ENCODE measurements around the gene TRERF1. TPM values are rescaled to one million over a fixed set of nuclear protein-coding genes. Genes with fewer than 3 reads are reported as not detected.

The TRERF1 gene
- total RNA-seq, 4 donors from 2014 or later = 14.7 to 22.0 (median 19.0) TPM

DNA sequence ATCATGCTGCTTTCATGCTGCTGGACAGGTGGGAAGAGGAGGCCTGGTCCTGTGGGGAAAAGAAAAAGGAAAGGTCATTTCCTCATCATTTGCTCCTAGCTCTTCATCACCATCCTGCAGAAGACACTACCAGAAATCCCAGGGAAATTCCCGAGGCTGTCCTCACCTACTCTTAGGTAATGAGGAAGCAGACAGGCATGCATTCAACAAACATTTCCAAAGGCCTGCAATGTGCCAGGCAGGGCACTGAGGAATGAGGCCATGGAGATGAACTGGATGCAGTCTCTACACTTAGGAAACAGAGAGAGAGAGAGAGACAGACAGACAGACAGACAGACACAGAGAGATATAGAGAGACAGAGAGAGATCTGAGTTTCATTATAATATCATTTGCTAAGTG lies 151.0 kb downstream of the TRERF1 start:
- 45% methylated on average over 1 of the region's 1 CpG for WGBS
- Histone ChIP-seq H3K4me3 (no peak overlapping the region), H3K27ac (no peak overlapping the region), H3K9me3 (no peaks in the 10 kb centered on the region), H3K27me3 (no peaks in the 10 kb centered on the region), H3K36me3 (no peaks in the 10 kb centered on the region), H3K4me1 (peaks cover 15% of the 10 kb centered on the region)
- no peak for DNase-seq (ENCODE audit: low spot score in 2 of 2)
- TF ChIP-seq POLR2AphosphoS5 (IDR thresholded peaks at IDR 0.05) = no peak
- TF ChIP-seq EP300 (IDR thresholded peaks at IDR 0.05) = no peak
- TF ChIP-seq, protein P1, sequence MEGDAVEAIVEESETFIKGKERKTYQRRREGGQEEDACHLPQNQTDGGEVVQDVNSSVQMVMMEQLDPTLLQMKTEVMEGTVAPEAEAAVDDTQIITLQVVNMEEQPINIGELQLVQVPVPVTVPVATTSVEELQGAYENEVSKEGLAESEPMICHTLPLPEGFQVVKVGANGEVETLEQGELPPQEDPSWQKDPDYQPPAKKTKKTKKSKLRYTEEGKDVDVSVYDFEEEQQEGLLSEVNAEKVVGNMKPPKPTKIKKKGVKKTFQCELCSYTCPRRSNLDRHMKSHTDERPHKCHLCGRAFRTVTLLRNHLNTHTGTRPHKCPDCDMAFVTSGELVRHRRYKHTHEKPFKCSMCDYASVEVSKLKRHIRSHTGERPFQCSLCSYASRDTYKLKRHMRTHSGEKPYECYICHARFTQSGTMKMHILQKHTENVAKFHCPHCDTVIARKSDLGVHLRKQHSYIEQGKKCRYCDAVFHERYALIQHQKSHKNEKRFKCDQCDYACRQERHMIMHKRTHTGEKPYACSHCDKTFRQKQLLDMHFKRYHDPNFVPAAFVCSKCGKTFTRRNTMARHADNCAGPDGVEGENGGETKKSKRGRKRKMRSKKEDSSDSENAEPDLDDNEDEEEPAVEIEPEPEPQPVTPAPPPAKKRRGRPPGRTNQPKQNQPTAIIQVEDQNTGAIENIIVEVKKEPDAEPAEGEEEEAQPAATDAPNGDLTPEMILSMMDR (IDR thresholded peaks at IDR 0.05) = no peak
- TF ChIP-seq POLR2A (IDR thresholded peaks at IDR 0.05) = no peak

DNA sequence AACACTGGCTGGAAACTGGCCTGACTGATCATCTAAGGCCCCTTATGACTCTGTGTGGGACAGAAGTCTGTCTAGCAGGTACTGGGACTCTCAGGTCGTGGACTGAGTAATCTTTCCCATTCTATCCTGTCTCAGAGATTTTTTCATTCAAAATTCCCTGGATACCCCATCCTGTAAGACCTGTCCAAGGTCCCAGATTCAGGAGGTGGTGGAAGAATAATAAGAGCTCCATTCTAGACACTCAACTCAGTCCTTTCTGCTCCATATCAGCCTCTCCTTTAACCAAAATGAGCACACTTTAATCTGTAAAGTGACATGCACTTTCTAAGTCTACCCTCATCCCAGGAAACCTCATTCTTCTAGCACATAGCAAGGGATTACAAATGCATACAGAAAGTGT lies 151.5 kb downstream of the TRERF1 start:
- no peaks in the 10 kb centered on the region for H3K27me3 ChIP-seq
- H3K36me3 ChIP-seq = no peaks in the 10 kb centered on the region
- peaks cover 15% of the 10 kb centered on the region for H3K4me1 ChIP-seq
- TF ChIP-seq EP300 (IDR thresholded peaks at IDR 0.05) (no peak), POLR2AphosphoS5 (IDR thresholded peaks at IDR 0.05) (no peak)
- TF ChIP-seq, protein P1 (IDR thresholded peaks at IDR 0.05) = no peak
- no peak for DNase-seq (ENCODE audit: low spot score in 2 of 2)
- H3K4me3 ChIP-seq = no peak overlapping the region
- 73% methylated on average over 1 of the region's 1 CpG for WGBS
- H3K9me3 ChIP-seq = no peaks in the 10 kb centered on the region
- no peak overlapping the region for H3K27ac ChIP-seq

DNA sequence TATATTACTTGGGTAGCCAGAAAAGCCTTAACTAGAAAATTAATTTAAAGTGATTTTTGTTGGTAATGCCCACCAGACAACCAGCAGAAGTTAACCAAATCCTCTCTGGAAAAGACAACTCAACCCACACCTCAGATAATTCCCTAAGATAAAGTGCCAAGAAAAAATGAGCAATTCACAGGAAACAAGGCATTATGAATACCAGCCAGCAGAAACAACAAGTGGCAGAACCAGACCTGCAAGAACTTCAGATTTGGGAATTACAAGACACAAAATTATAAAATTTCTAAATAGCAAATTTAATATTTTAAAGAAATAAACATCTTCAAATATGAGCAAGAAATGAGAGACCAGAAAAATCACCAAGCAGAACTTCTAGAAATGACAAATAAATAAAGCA lies 154.1 kb downstream of the TRERF1 start:
- H3K36me3 ChIP-seq = no peaks in the 10 kb centered on the region
- H3K27ac ChIP-seq = no peak overlapping the region
- TF ChIP-seq EP300 (IDR thresholded peaks at IDR 0.05) (no peak), POLR2A (IDR thresholded peaks at IDR 0.05) (no peak), POLR2AphosphoS5 (IDR thresholded peaks at IDR 0.05) (no peak)
- TF ChIP-seq, protein P1 (IDR thresholded peaks at IDR 0.05) = no peak

DNA sequence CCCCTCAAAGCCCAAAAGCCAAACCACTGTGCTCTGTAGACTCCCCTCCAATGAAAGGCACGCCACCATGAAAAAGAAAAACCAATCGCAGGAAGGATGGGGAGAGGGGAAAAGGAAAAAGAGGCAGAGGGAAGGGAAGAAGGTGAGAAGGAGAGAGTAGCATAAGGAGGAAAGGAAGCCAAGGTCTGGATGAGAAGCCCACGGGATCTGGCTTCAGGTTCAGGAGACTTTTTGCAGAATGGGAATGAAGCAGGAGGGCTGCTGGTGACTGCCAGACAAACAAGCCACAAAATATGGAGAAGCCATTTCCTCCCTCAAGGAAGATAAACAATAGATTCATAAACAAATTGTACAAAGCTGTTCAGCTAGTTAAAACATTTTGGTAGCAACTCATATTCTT lies 155.1 kb downstream of the TRERF1 start:
- DNase-seq (ENCODE audit: low spot score in 2 of 2) = no peak
- H3K4me3 ChIP-seq = no peak overlapping the region
- TF ChIP-seq POLR2AphosphoS5 (IDR thresholded peaks at IDR 0.05) (no peak), POLR2A (IDR thresholded peaks at IDR 0.05) (no peak), EP300 (IDR thresholded peaks at IDR 0.05) (no peak)
- TF ChIP-seq, protein P1 (IDR thresholded peaks at IDR 0.05) = no peak
- WGBS = 88% methylated on average over 3 of the region's 3 CpGs
- H3K36me3 ChIP-seq = no peaks in the 10 kb centered on the region
- H3K4me1 ChIP-seq = peaks cover 7% of the 10 kb centered on the region
- H3K9me3 ChIP-seq = no peaks in the 10 kb centered on the region
- no peak overlapping the region for H3K27ac ChIP-seq
- H3K27me3 ChIP-seq = no peaks in the 10 kb centered on the region

More for the DNA sequence above, 154.1 kb downstream of the TRERF1 start:
- no peaks in the 10 kb centered on the region for H3K27me3 ChIP-seq
- no peak for DNase-seq (ENCODE audit: low spot score in 2 of 2)
- no peaks in the 10 kb centered on the region for H3K9me3 ChIP-seq
- H3K4me3 ChIP-seq = no peak overlapping the region
- H3K4me1 ChIP-seq = peaks cover 7% of the 10 kb centered on the region

- Histone ChIP-seq H3K27ac (no peak overlapping the region), H3K36me3 (no peaks in the 10 kb centered on the region), H3K4me1 (peaks cover 7% of the 10 kb centered on the region), H3K4me3 (no peak overlapping the region), H3K9me3 (no peaks in the 10 kb centered on the region), H3K27me3 (no peaks in the 10 kb centered on the region)
- WGBS = 66% methylated on average over 3 of the region's 3 CpGs
- no peak for DNase-seq (ENCODE audit: low spot score in 2 of 2)
- TF ChIP-seq, protein P1 (IDR thresholded peaks at IDR 0.05) = no peak
- TF ChIP-seq EP300 (IDR thresholded peaks at IDR 0.05) (no peak), POLR2AphosphoS5 (IDR thresholded peaks at IDR 0.05) (no peak), POLR2A (IDR thresholded peaks at IDR 0.05) (no peak)
Observed at GRCh38 chr6:42295677-42296076, 156.0 kb downstream of the TRERF1 start.

Data from suprapubic skin (tissue), 4 donors.